SK-N-SH (cell line): ENCODE data around the gene MAT2A. TPM values are rescaled to one million over a fixed set of nuclear protein-coding genes. Genes with fewer than 3 reads are reported as not detected.
A peak's percentile ranks its signal among the peaks of the same experiment; 100 is the strongest.

ENCODE experiments used
- CTCF ChIA-PET: fragments of 300-600, 350-600 bp; formaldehyde crosslinking; extraction: SDS; loops from one replicate; lab custom pipeline; 2021; lab: Yijun Ruan, JAX
- POLR2A ChIA-PET: fragments of 350-600 bp; sonication (Branson Sonifier 250); formaldehyde crosslinking; extraction: SDS; loops from one replicate; lab custom pipeline; 2020; ENCODE audit warnings: antibody characterized with exemption, inconsistent platforms; lab: Yijun Ruan, JAX
- DNase-seq: peaks from one replicate; pipeline ENCODE4 v3.0.0; 2012
- H2AFZ ChIP-seq: fragments of 200-600 bp; sonication (generic); 2 replicates; pipeline ENCODE4 v1.8.1; 2016; ENCODE audit warnings: antibody characterized with exemption, mild to moderate bottlenecking, low read depth
- H3F3A ChIP-seq: fragments of 200-600 bp; sonication (generic); replicated peaks from 2 replicates; pipeline ENCODE3; 2016; ENCODE audit warnings: antibody characterized with exemption, mild to moderate bottlenecking; ENCODE audit not compliant: insufficient read depth
- H3K27ac ChIP-seq, 2 experiments: fragments of 200-500 bp in 1 of 2; fragments of 200-600 bp in 1 of 2; sonication (Bioruptor generic) in 1 of 2; sonication (generic), shearing (Covaris generic) in 1 of 2; 2 replicates each; pipeline versions ENCODE4 v1.5.1 to v1.6.1; 2014 to 2016; ENCODE audit warnings: low read depth in 2 of 2, inconsistent platforms in 1 of 2, low read length in 1 of 2, mild to moderate bottlenecking in 1 of 2, mixed read lengths in 1 of 2
- H3K27me3 ChIP-seq: fragments of 200-600 bp; sonication (generic), shearing (Covaris generic); 2 replicates; pipeline ENCODE4 v1.6.1; 2016; ENCODE audit warnings: mixed run types; ENCODE audit not compliant: insufficient read depth
- H3K36me3 ChIP-seq, 2 experiments: fragments of 200-500 bp in 1 of 2; fragments of 200-600 bp in 1 of 2; sonication (Bioruptor generic) in 1 of 2; sonication (generic) in 1 of 2; replicated peaks in 1 of 2; 2 replicates each; pipeline versions ENCODE3 to v1.5.1; 2014 to 2016; ENCODE audit warnings: low read length in 1 of 2, mild to moderate bottlenecking in 1 of 2; ENCODE audit not compliant: insufficient read depth in 2 of 2, control insufficient read depth in 1 of 2
- H3K4me1 ChIP-seq, 2 experiments: fragments of 200-500 bp in 1 of 2; fragments of 200-600 bp in 1 of 2; sonication (Bioruptor generic) in 1 of 2; sonication (generic), shearing (Covaris generic) in 1 of 2; 2 replicates each; pipeline versions ENCODE4 v1.5.1 to v1.6.1; 2014 to 2016; ENCODE audit warnings: low read depth in 1 of 2, low read length in 1 of 2, mixed run types in 1 of 2; ENCODE audit not compliant: insufficient read depth in 2 of 2, control insufficient read depth in 1 of 2
- H3K4me2 ChIP-seq: fragments of 200-600 bp; sonication (generic), shearing (Covaris generic); 2 replicates; pipeline ENCODE4 v1.6.1; 2017; ENCODE audit warnings: mixed run types
- H3K4me3 ChIP-seq, 2 experiments: fragments of 200-500 bp in 1 of 2; fragments of 200-600 bp in 1 of 2; sonication (Bioruptor generic) in 1 of 2; sonication (generic), shearing (Covaris generic) in 1 of 2; 2 replicates each; pipeline versions ENCODE4 v1.5.1 to v1.8.1; 2014 to 2016; ENCODE audit warnings: low read depth in 2 of 2, inconsistent platforms in 1 of 2, low read length in 1 of 2, mild to moderate bottlenecking in 1 of 2, mixed read lengths in 1 of 2, moderate library complexity in 1 of 2
- H3K79me2 ChIP-seq: fragments of 200-600 bp; sonication (generic); 2 replicates; pipeline ENCODE4 v1.8.1; 2017; ENCODE audit warnings: mild to moderate bottlenecking; ENCODE audit not compliant: insufficient read depth
- H3K9ac ChIP-seq: fragments of 200-600 bp; sonication (generic); 2 replicates; pipeline ENCODE4 v1.6.1; 2017; ENCODE audit warnings: mixed run types
- H3K9me2 ChIP-seq: fragments of 200-600 bp; sonication (generic); 2 replicates; pipeline ENCODE4 v1.6.1; 2017; ENCODE audit warnings: mixed run types
- H3K9me3 ChIP-seq: fragments of 200-600 bp; sonication (generic); 2 replicates; pipeline ENCODE4 v1.6.1; 2017; ENCODE audit warnings: mixed run types, mild to moderate bottlenecking, moderate library complexity
- H4K20me1 ChIP-seq: fragments of 200-600 bp; sonication (generic); 2 replicates; pipeline ENCODE4 v1.6.1; 2017; ENCODE audit warnings: mild to moderate bottlenecking, mixed run types; ENCODE audit not compliant: insufficient read depth
- CTCF ChIP-seq: fragments of 200-600 bp; sonication (generic); IDR thresholded peaks from 2 replicates; pipeline ENCODE4 v1.6.1; 2017; ENCODE audit warnings: antibody characterized with exemption, mild to moderate bottlenecking, moderate library complexity
- ELF1 ChIP-seq: IDR thresholded peaks from 2 replicates; pipeline ENCODE4 v1.4.0; 2012
- EP300 ChIP-seq, 2 experiments: IDR thresholded peaks; 2 replicates each; pipeline versions ENCODE4 v1.4.0 to v1.6.1; 2012; ENCODE audit warnings: borderline replicate concordance in 1 of 2, low read depth in 1 of 2, low read length in 1 of 2
- EZH2phosphoT487 ChIP-seq: fragments of 200-600 bp; sonication (generic); IDR thresholded peaks from 2 replicates; pipeline ENCODE4 v1.6.1; 2017; ENCODE audit warnings: low read depth, mixed run types, mild to moderate bottlenecking, antibody characterized with exemption, moderate library complexity, borderline replicate concordance
- FOSL2 ChIP-seq: IDR thresholded peaks from 2 replicates; pipeline ENCODE4 v1.4.0; 2012; ENCODE audit warnings: low read depth, mild to moderate bottlenecking, moderate library complexity, borderline replicate concordance
- FOXM1 ChIP-seq: IDR thresholded peaks from 2 replicates; pipeline ENCODE4 v1.4.0; 2012; ENCODE audit warnings: low read depth, mild to moderate bottlenecking
- GATA2 ChIP-seq: sonication (generic); formaldehyde crosslinking; IDR thresholded peaks from 2 replicates; pipeline ENCODE4 v1.5.0; 2020; ENCODE audit warnings: mild to moderate bottlenecking, missing genetic modification reagents
- MEF2A ChIP-seq: IDR thresholded peaks from 2 replicates; pipeline ENCODE4 v1.4.0; 2012; ENCODE audit warnings: low read depth, borderline replicate concordance
- NFIC ChIP-seq: IDR thresholded peaks from 2 replicates; pipeline ENCODE4 v1.4.0; 2012; ENCODE audit warnings: borderline replicate concordance
- NRF1 ChIP-seq: IDR thresholded peaks from 2 replicates; pipeline ENCODE4 v1.6.1; 2012; ENCODE audit warnings: low read depth, mild to moderate bottlenecking, low read length
- POLR2AphosphoS5 ChIP-seq: IDR thresholded peaks from 2 replicates; pipeline ENCODE4 v1.6.1; 2012; ENCODE audit warnings: low read depth, low read length
- RAD21 ChIP-seq: IDR thresholded peaks from 2 replicates; pipeline ENCODE4 v1.6.1; 2012; ENCODE audit warnings: mild to moderate bottlenecking, low read length
- RCOR1 ChIP-seq: fragments of 150-350 bp; IDR thresholded peaks from 2 replicates; pipeline ENCODE4 v1.6.1; 2017; ENCODE audit warnings: antibody characterized with exemption, low read length
- RFX5 ChIP-seq: IDR thresholded peaks from 2 replicates; pipeline ENCODE4 v1.6.1; 2012; ENCODE audit warnings: mild to moderate bottlenecking, improper control_type of control experiment, low read length
- RXRA ChIP-seq: IDR thresholded peaks from 2 replicates; pipeline ENCODE4 v1.4.0; 2012; ENCODE audit warnings: low read depth, mild to moderate bottlenecking, borderline replicate concordance
- SMC3 ChIP-seq: IDR thresholded peaks from 2 replicates; pipeline ENCODE4 v1.6.1; 2012; ENCODE audit warnings: low read depth, low read length, improper control_type of control experiment
- TAF1 ChIP-seq: IDR thresholded peaks from 2 replicates; pipeline ENCODE4 v1.6.1; 2012; ENCODE audit warnings: low read depth, mild to moderate bottlenecking, low read length, moderate library complexity, borderline replicate concordance
- TCF12 ChIP-seq: IDR thresholded peaks from 2 replicates; pipeline ENCODE4 v1.4.0; 2012
- TEAD4 ChIP-seq: IDR thresholded peaks from 2 replicates; pipeline ENCODE4 v1.4.0; 2012; ENCODE audit warnings: mild to moderate bottlenecking, borderline replicate concordance; ENCODE audit not compliant: insufficient read depth
- USF2 ChIP-seq: fragments of 150-350 bp; IDR thresholded peaks from 2 replicates; pipeline ENCODE4 v1.6.1; 2017; ENCODE audit warnings: antibody characterized with exemption, low read length, low read depth, borderline replicate concordance
- YY1 ChIP-seq: IDR thresholded peaks from 2 replicates; pipeline ENCODE4 v1.4.0; 2012; ENCODE audit warnings: low read depth, mild to moderate bottlenecking
- WGBS: methylation state at CpG from one replicate; pipeline ENCODE4 v1.1.6; 2017; ENCODE audit warnings: low lambda C conversion rate; 5-methylcytosine and 5-hydroxymethylcytosine counted together
- polyA plus RNA-seq, 3 experiments: library from polyadenylated mRNA; depleted of rRNA; stranded (reverse); fragments of >200 nt; gene quantifications; 2 replicates each; pipeline ENCODE4 v1.2.3, GENCODE V29; 2012
- TF ChIP-seq, protein P1 (sequence below): IDR thresholded peaks from 2 replicates; pipeline ENCODE4 v1.6.1; 2012; ENCODE audit warnings: mild to moderate bottlenecking, low read depth, low read length, moderate library complexity
- TF ChIP-seq, protein P2 (sequence below): fragments of 150-350 bp; IDR thresholded peaks from 2 replicates; pipeline ENCODE4 v1.6.1; 2016; ENCODE audit warnings: mild to moderate bottlenecking, low read depth, low read length
- TF ChIP-seq, protein P3 (sequence below): IDR thresholded peaks from 2 replicates; pipeline ENCODE4 v1.4.0; 2012; ENCODE audit warnings: low read depth
- TF ChIP-seq, protein P4 (sequence below): IDR thresholded peaks from 2 replicates; pipeline ENCODE4 v1.4.0; 2012; ENCODE audit warnings: low read depth, borderline replicate concordance

Gene MAT2A
- polyA plus RNA-seq, 1 of the 3 experiments (the other 2 are of a cell fraction), result 187 TPM

GRCh38 chr2:85524336-85524908 lies 14.5 kb upstream of the MAT2A start:
- no peak overlapping the region for H3K4me3 ChIP-seq
- POLR2A ChIA-PET, result interaction anchor here (0.6 to 3.8 kb wide), 20 partner anchors 8 to 281 kb away, joined by 3 to 135 read pairs (median 6); partner anchors contain the start of genes C2orf68, MAT2A, RNF181 and SH2D6
- no peaks in the 10 kb centered on the region for H4K20me1 ChIP-seq
- DNase-seq, result peak; percentile 75
- peak overlapping the region; percentile 74; the same call in 1 of the 2 replicates for H2AFZ ChIP-seq
- H3K27ac ChIP-seq, result peak overlapping the region; percentile 40 to 98; a peak in 3 of 4 replicates
- H3K9me2 ChIP-seq, result no peaks in the 10 kb centered on the region
- peaks cover 9 to 30% of the 10 kb centered on the region in 2 experiments; a peak in 3 of 4 replicates for H3K4me1 ChIP-seq
- H3K9me3 ChIP-seq, result no peaks in the 10 kb centered on the region
- H3K27me3 ChIP-seq, result no peaks in the 10 kb centered on the region; the same call in 1 of the 2 replicates
- no peak overlapping the region for H3K9ac ChIP-seq
- H3K79me2 ChIP-seq, result no peaks in the 10 kb centered on the region
- peak overlapping the region; percentile 54; the same call in 1 of the 2 replicates for H3K4me2 ChIP-seq
- H3F3A ChIP-seq, result no peaks in the 10 kb centered on the region
- WGBS, result 22% methylated on average over 8 of the region's 8 CpGs
- H3K36me3 ChIP-seq, result no peaks in the 10 kb centered on the region
- CTCF ChIA-PET, result interaction anchor here (0.6 to 5.9 kb wide), 11 partner anchors 12 to 105 kb away, joined by 3 to 67 read pairs (median 6); partner anchors contain the start of genes MAT2A and SH2D6
- no peak for TF ChIP-seq TAF1
- TF ChIP-seq, protein P1, sequence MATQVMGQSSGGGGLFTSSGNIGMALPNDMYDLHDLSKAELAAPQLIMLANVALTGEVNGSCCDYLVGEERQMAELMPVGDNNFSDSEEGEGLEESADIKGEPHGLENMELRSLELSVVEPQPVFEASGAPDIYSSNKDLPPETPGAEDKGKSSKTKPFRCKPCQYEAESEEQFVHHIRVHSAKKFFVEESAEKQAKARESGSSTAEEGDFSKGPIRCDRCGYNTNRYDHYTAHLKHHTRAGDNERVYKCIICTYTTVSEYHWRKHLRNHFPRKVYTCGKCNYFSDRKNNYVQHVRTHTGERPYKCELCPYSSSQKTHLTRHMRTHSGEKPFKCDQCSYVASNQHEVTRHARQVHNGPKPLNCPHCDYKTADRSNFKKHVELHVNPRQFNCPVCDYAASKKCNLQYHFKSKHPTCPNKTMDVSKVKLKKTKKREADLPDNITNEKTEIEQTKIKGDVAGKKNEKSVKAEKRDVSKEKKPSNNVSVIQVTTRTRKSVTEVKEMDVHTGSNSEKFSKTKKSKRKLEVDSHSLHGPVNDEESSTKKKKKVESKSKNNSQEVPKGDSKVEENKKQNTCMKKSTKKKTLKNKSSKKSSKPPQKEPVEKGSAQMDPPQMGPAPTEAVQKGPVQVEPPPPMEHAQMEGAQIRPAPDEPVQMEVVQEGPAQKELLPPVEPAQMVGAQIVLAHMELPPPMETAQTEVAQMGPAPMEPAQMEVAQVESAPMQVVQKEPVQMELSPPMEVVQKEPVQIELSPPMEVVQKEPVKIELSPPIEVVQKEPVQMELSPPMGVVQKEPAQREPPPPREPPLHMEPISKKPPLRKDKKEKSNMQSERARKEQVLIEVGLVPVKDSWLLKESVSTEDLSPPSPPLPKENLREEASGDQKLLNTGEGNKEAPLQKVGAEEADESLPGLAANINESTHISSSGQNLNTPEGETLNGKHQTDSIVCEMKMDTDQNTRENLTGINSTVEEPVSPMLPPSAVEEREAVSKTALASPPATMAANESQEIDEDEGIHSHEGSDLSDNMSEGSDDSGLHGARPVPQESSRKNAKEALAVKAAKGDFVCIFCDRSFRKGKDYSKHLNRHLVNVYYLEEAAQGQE, result peak; percentile 93
- TF ChIP-seq, protein P2, sequence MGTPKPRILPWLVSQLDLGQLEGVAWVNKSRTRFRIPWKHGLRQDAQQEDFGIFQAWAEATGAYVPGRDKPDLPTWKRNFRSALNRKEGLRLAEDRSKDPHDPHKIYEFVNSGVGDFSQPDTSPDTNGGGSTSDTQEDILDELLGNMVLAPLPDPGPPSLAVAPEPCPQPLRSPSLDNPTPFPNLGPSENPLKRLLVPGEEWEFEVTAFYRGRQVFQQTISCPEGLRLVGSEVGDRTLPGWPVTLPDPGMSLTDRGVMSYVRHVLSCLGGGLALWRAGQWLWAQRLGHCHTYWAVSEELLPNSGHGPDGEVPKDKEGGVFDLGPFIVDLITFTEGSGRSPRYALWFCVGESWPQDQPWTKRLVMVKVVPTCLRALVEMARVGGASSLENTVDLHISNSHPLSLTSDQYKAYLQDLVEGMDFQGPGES, result no peak
- no peak for TF ChIP-seq ELF1
- peak; percentile 16; the same call in 1 of the 2 replicates for TF ChIP-seq TCF12
- peak; percentile 82 for TF ChIP-seq RCOR1
- TF ChIP-seq RXRA, result no peak
- no peak for TF ChIP-seq POLR2AphosphoS5
- TF ChIP-seq, protein P3, sequence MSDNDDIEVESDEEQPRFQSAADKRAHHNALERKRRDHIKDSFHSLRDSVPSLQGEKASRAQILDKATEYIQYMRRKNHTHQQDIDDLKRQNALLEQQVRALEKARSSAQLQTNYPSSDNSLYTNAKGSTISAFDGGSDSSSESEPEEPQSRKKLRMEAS, result no peak
- peak; percentile 20; the same call in 1 of the 2 replicates for TF ChIP-seq SMC3
- TF ChIP-seq EP300 (IDR thresholded peaks at IDR 0.05; ENCODE audit: borderline replicate concordance in 1 of 2, low read depth in 1 of 2, low read length in 1 of 2), result peak in 1 of 2 experiments; percentile 82; a peak in 2 of 4 replicates
- no peak for TF ChIP-seq RFX5
- TF ChIP-seq GATA2 (CRISPR knock-in tag), result peak; percentile 93
- peak; percentile 43 for TF ChIP-seq RAD21
- no peak for TF ChIP-seq FOXM1
- TF ChIP-seq USF2, result no peak
- TF ChIP-seq NRF1, result no peak
- no peak for TF ChIP-seq MEF2A
- no peak for TF ChIP-seq CTCF
- TF ChIP-seq TEAD4, result no peak
- no peak for TF ChIP-seq YY1
- TF ChIP-seq, protein P4, sequence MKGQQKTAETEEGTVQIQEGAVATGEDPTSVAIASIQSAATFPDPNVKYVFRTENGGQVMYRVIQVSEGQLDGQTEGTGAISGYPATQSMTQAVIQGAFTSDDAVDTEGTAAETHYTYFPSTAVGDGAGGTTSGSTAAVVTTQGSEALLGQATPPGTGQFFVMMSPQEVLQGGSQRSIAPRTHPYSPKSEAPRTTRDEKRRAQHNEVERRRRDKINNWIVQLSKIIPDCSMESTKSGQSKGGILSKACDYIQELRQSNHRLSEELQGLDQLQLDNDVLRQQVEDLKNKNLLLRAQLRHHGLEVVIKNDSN, result no peak
- no peak for TF ChIP-seq EZH2phosphoT487
- TF ChIP-seq FOSL2, result no peak
- no peak for TF ChIP-seq NFIC
